Ishikawa (cell line): Measurements from ENCODE around the gene STAG1.

Source experiments
- CEBPB ChIP-seq: IDR thresholded peaks from 2 replicates; pipeline ENCODE4 v1.6.1; 2012
- CREB1 ChIP-seq: IDR thresholded peaks from 2 replicates; pipeline ENCODE4 v1.6.1; 2012; ENCODE audit warnings: low read depth
- EGR1 ChIP-seq: IDR thresholded peaks from 2 replicates; pipeline ENCODE4 v1.6.1; 2012
- EP300 ChIP-seq: IDR thresholded peaks from 2 replicates; pipeline ENCODE4 v1.6.1; 2012; ENCODE audit warnings: borderline replicate concordance
- FOXM1 ChIP-seq: IDR thresholded peaks from 2 replicates; pipeline ENCODE4 v1.6.1; 2012; ENCODE audit warnings: low read depth, borderline replicate concordance
- NFIC ChIP-seq: IDR thresholded peaks from 2 replicates; pipeline ENCODE4 v1.6.1; 2012
- RAD21 ChIP-seq: IDR thresholded peaks from 2 replicates; pipeline ENCODE4 v1.6.1; 2012; ENCODE audit warnings: low read depth
- TAF1 ChIP-seq: IDR thresholded peaks from 2 replicates; pipeline ENCODE4 v1.6.1; 2012; ENCODE audit warnings: low read depth, mild to moderate bottlenecking
- TCF12 ChIP-seq: IDR thresholded peaks from 2 replicates; pipeline ENCODE4 v1.6.1; 2012; ENCODE audit warnings: low read depth
- TEAD4 ChIP-seq: IDR thresholded peaks from 2 replicates; pipeline ENCODE4 v1.6.1; 2012
- YY1 ChIP-seq: IDR thresholded peaks from 2 replicates; pipeline ENCODE4 v1.6.1; 2012; ENCODE audit warnings: low read depth
- ZBTB7A ChIP-seq: IDR thresholded peaks from 2 replicates; pipeline ENCODE4 v1.6.1; 2012; ENCODE audit warnings: low read depth
- TF ChIP-seq, protein P1 (sequence below): IDR thresholded peaks from 2 replicates; pipeline ENCODE4 v1.6.1; 2012
- TF ChIP-seq, protein P2 (sequence below): IDR thresholded peaks from 2 replicates; pipeline ENCODE4 v1.6.1; 2012; ENCODE audit warnings: low read depth, mild to moderate bottlenecking
- TF ChIP-seq, protein P3 (sequence below): IDR thresholded peaks from 2 replicates; pipeline ENCODE4 v1.6.1; 2012

STAG1 gene

DNA sequence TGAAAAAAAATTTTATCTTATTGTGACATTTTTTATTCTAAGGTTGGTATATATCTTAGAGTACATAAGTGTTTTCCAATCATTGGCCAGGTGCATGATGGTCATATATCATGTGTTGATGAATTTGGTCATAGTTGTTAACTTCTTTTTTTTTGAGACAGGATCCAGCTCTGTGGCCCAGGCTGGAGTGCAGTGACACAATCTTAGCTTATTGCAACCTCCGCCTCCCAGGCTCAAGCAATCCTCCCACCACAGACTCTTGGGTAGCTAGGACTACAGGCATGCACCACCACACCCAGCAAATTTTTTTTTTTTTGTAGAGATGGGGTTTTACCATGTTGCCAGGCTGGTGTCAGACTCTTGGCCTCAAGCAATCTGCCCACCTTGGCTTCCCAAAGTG, 458.0 kb downstream of the STAG1 start:
- TF ChIP-seq, protein P1, sequence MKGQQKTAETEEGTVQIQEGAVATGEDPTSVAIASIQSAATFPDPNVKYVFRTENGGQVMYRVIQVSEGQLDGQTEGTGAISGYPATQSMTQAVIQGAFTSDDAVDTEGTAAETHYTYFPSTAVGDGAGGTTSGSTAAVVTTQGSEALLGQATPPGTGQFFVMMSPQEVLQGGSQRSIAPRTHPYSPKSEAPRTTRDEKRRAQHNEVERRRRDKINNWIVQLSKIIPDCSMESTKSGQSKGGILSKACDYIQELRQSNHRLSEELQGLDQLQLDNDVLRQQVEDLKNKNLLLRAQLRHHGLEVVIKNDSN, result no peak
- TF ChIP-seq NFIC (no peak), TAF1 (no peak), EGR1 (no peak), RAD21 (no peak), CREB1 (no peak), YY1 (no peak), EP300 (no peak), TCF12 (no peak), TEAD4 (no peak)
- TF ChIP-seq, protein P2, sequence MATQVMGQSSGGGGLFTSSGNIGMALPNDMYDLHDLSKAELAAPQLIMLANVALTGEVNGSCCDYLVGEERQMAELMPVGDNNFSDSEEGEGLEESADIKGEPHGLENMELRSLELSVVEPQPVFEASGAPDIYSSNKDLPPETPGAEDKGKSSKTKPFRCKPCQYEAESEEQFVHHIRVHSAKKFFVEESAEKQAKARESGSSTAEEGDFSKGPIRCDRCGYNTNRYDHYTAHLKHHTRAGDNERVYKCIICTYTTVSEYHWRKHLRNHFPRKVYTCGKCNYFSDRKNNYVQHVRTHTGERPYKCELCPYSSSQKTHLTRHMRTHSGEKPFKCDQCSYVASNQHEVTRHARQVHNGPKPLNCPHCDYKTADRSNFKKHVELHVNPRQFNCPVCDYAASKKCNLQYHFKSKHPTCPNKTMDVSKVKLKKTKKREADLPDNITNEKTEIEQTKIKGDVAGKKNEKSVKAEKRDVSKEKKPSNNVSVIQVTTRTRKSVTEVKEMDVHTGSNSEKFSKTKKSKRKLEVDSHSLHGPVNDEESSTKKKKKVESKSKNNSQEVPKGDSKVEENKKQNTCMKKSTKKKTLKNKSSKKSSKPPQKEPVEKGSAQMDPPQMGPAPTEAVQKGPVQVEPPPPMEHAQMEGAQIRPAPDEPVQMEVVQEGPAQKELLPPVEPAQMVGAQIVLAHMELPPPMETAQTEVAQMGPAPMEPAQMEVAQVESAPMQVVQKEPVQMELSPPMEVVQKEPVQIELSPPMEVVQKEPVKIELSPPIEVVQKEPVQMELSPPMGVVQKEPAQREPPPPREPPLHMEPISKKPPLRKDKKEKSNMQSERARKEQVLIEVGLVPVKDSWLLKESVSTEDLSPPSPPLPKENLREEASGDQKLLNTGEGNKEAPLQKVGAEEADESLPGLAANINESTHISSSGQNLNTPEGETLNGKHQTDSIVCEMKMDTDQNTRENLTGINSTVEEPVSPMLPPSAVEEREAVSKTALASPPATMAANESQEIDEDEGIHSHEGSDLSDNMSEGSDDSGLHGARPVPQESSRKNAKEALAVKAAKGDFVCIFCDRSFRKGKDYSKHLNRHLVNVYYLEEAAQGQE, result no peak

DNA sequence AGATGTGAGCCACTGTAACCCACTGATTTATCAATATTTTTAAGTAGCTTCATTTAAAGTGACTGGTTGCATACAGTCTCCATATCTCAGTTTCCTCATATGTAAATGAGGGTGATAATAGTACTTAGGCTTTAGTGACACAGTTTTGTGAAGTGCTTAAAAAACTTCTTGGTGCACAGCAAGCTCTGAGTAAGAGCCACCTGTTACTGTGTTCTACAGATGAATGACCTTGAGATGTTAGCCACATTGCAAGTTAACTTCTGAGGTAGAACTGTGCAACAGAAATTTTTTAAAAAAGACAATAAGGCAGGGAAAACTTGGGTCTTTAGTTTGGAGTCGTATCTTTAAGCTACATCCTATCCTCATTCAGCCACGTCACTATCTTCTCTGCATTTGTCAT, 458.9 kb downstream of the STAG1 start:
- TF ChIP-seq YY1 (no peak), ZBTB7A (no peak), RAD21 (no peak), EGR1 (no peak), TAF1 (no peak), CEBPB (no peak), NFIC (no peak), CREB1 (no peak), TEAD4 (no peak), FOXM1 (no peak), TCF12 (no peak), EP300 (no peak)
- TF ChIP-seq, protein P2, result no peak
- TF ChIP-seq, protein P1, result no peak
- TF ChIP-seq, protein P3, sequence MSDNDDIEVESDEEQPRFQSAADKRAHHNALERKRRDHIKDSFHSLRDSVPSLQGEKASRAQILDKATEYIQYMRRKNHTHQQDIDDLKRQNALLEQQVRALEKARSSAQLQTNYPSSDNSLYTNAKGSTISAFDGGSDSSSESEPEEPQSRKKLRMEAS, result no peak

DNA sequence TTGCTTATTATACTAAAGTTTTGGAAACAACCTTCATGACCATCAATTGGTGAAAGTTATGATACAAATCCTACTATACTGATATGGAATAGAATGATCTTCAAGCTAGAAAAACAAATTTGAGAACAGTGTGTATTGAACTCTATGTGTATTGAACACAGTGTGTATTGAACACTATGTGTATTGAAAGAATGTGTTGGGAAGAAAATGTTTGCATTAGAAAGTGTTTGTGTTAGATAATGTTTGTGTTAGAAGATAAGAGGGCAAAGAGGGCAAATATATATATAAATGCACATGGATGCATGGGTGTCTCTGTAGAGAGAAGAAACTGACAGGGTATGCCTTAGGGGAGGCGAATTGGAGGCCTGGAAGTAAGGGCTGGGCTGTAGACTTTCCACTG, 459.7 kb downstream of the STAG1 start:
- TF ChIP-seq ZBTB7A, result no peak
- TF ChIP-seq TCF12, result no peak
- TF ChIP-seq CEBPB, result no peak
- no peak for TF ChIP-seq YY1
- TF ChIP-seq EP300, result no peak
- TF ChIP-seq, protein P1, result no peak
- TF ChIP-seq, protein P3, result no peak
- no peak for TF ChIP-seq TEAD4
- TF ChIP-seq TAF1, result no peak
- TF ChIP-seq CREB1, result no peak
- TF ChIP-seq NFIC, result no peak
- no peak for TF ChIP-seq FOXM1

DNA sequence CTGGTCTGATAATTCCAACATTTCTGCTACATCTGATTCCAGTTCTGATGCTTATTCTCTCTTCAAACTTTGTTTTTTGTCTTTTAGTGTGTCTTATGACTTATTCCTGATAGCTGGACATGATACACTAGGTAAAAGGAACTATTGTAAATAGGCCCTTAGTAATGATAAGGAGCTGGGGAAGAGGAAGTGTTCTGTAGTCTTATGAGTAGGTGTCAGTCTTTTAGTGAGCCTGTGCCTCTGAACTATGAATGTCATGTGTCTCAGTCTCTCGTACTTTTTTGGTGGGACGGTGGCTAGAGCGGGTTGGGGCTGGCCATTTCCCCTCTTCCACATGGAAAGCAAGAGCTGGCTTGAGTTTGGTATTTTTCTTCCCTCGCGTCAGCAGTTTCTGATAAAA, 460.9 kb downstream of the STAG1 start:
- TF ChIP-seq FOXM1 (no peak), CREB1 (no peak), TAF1 (no peak), CEBPB (no peak), TCF12 (no peak), EGR1 (no peak)
